Astrocyte of the hippocampus (primary cell): ENCODE data around the gene CATSPER3.
"Not testable (repeated sequence)": the region's sequence is repeated elsewhere in the genome, so short reads cannot be mapped to it uniquely, and the experiment has no call there.

Source experiments
- DNase-seq: peaks from one replicate; pipeline ENCODE4 v3.0.0; 2011; ENCODE audit warnings: low read depth, low spot score

Gene CATSPER3

GRCh38 chr5:134975078-134975715 is 7.5 kb downstream of the CATSPER3 start:
- no peak for DNase-seq

- DNase-seq = no peak
These were observed 8.1 kb downstream of the CATSPER3 start for GRCh38 chr5:134975843-134976242.

- DNase-seq = no peak
These were observed 9.1 kb downstream of the CATSPER3 start for GRCh38 chr5:134976841-134977240.

GRCh38 chr5:134979416-134979815 is 11.7 kb downstream of the CATSPER3 start:
- no peak for DNase-seq

GRCh38 chr5:134982230-134982629 is 14.5 kb downstream of the CATSPER3 start:
- no peak for DNase-seq

GRCh38 chr5:134989266-134989830 is 21.6 kb downstream of the CATSPER3 start:
- peak; percentile 79 for DNase-seq

- not testable (repeated sequence) for DNase-seq
These were observed 22.5 kb downstream of the CATSPER3 start for GRCh38 chr5:134990183-134990582.

GRCh38 chr5:134992148-134992547 is 24.4 kb downstream of the CATSPER3 start:
- DNase-seq = no peak

GRCh38 chr5:134993161-134993560 is 25.5 kb downstream of the CATSPER3 start:
- DNase-seq = no peak

GRCh38 chr5:134994560-134995156 is 27.0 kb downstream of the CATSPER3 start:
- DNase-seq = no peak

- DNase-seq = no peak
These were observed 28.2 kb downstream of the CATSPER3 start for GRCh38 chr5:134995850-134996402.

- DNase-seq = no peak
These were observed 29.3 kb downstream of the CATSPER3 start for GRCh38 chr5:134997015-134997414.

- DNase-seq = not testable (repeated sequence)
These were observed 30.4 kb downstream of the CATSPER3 start for GRCh38 chr5:134998068-134998467.

GRCh38 chr5:135004376-135004775 is 36.7 kb downstream of the CATSPER3 start:
- DNase-seq = no peak

- no peak for DNase-seq
These were observed 37.4 kb downstream of the CATSPER3 start for GRCh38 chr5:135005076-135005475.

- DNase-seq = no peak
These were observed 39.6 kb downstream of the CATSPER3 start for GRCh38 chr5:135007305-135007704.

GRCh38 chr5:135007749-135008363 is 40.1 kb downstream of the CATSPER3 start:
- DNase-seq = no peak

- no peak for DNase-seq
These were observed 40.8 kb downstream of the CATSPER3 start for GRCh38 chr5:135008556-135008955.

GRCh38 chr5:135008981-135009735 is 41.5 kb downstream of the CATSPER3 start:
- no peak for DNase-seq

GRCh38 chr5:135009736-135010501 is 42.2 kb downstream of the CATSPER3 start:
- no peak for DNase-seq
